CD4-positive, alpha-beta T cell treated with Interleukin-15 for 4 hours (primary cell): ENCODE measurements around the gene NR2C1.
A peak's percentile ranks its signal among the peaks of the same experiment; 100 is the strongest.

Source experiments
- DNase-seq: peaks from one replicate; pipeline ENCODE4 v3.0.0-alpha.2; 2020; ENCODE audit warnings: low spot score

NR2C1 gene

DNA sequence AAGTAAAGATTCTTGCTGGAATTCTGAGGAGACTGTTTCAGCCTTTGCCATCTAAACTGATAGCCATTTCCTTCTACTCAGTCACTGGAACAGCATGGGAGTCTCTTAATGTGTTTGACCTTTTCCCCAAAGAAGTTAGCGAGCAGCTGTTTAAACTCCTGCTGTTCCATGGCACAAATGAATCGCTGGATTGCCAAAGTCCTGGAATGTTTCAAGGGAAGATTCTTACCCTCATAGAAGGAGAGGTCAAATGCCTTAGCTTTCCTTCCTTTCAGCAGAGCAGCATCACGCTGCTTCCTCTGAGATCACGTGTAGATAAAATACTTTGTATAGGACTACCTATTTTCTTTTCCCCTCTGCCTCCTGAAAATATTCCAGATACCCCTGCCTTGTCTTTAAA is 10.5 kb upstream of the NR2C1 start:
- no peak for DNase-seq

GRCh38 chr12:95083471-95083870 is 10.1 kb upstream of the NR2C1 start:
- no peak for DNase-seq

DNA sequence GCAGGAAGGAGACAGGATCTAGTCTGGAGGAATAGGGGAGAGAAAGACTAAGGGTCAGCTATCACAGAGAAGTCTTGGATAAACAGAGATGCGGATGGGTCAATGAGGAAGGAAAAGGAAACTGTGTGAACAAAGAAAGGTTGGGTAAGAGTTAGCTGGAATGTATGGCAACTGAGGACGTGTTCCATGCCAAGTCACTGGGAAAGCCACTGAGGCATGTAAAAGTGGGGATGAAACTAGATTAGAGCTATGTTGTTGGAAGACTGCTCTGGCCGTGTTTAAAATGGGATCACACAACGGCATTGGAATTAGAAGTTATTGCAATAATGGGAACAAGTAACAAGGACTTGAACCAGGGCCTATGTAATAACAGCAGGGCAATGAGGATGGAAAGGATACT is 3.9 kb upstream of the NR2C1 start:
- DNase-seq: no peak

GRCh38 chr12:95074766-95075165 is 1.3 kb upstream of the NR2C1 start:
- DNase-seq: no peak

- DNase-seq: no peak
Observed at GRCh38 chr12:95073698-95074520, 491 bp upstream of the NR2C1 start.

DNA sequence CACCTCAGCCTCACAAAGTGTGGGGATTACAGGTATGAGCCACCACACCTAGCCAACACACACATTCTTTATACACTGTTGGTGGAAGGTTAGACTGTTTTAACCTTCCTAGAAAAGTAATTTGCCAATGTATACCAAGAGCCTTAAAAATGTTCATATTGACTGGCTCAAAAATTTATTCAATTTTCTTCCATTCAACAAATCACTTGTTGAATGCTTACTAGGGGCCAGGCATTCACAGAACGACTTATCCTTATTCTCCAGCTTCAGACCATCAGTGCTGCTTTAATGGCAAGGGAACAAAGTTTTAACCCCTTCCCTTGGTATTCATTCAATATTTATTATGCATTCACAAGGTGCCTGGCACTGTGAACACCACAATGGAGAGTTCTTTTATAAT is 3.0 kb downstream of the NR2C1 start:
- DNase-seq: no peak

- DNase-seq: no peak
Observed at GRCh38 chr12:95066091-95066855, 7.1 kb downstream of the NR2C1 start.

DNA sequence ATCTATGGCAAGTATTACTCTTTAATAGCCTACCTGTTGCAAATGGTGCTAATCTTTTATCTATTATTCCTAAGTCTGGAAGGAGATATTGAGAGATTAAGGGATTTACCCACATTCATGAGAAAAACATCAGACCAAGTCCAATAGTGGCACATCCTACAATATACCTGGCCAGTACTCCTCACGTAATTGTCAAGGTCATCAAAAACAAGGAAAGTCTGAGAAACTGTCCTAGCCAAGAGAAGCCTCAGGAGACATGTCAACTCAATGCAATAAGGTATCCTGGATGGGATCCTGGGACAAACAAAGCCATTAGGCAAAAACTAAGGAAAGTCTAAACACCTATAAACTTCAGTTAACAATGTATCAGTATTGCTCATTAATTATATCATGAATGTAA is 12.5 kb downstream of the NR2C1 start:
- DNase-seq: no peak

GRCh38 chr12:95059984-95060383 is 13.4 kb downstream of the NR2C1 start:
- no peak for DNase-seq

- no peak for DNase-seq
Observed at GRCh38 chr12:95057424-95057823, 16.0 kb downstream of the NR2C1 start.

DNA sequence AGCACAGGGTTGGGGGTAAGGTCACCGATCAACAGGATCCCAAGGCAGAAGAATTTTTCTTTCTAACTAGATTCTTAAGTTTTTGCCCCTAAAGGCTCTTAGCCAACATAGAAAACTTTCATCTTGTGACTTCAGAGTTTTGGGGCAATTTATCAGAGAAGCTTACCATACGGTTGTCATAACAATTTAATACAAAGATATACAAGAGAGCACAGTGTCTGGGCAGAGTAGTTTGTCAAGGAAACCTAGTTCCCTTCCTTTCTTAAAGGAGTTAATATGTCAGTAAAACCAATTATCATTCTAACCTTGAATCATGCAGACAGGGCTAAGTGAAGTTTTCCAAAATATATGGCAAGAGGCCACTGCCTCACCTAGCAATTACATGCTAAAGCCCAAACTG is 18.4 kb downstream of the NR2C1 start:
- no peak for DNase-seq

GRCh38 chr12:95054206-95054605 is 19.2 kb downstream of the NR2C1 start:
- DNase-seq: no peak

GRCh38 chr12:95051241-95051640 is 22.2 kb downstream of the NR2C1 start:
- no peak for DNase-seq

DNA sequence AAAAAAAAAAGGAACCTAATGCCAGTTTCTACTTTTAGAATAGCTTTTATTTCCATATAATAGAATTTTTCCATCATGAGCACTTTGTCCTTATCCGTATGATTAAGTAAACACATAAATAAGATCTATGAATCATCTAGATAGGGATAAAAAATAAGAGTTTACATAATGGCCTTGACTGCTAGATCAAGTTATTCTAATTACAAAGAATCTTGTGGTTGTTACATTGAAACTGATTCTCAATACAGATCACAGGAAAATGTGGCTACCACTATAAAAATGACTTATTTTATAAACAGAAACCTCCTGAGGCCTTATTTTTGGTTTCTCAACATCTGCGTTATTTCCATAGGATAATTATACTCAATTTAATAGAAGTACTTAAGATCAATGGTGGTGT is 35.5 kb downstream of the NR2C1 start:
- no peak for DNase-seq

DNA sequence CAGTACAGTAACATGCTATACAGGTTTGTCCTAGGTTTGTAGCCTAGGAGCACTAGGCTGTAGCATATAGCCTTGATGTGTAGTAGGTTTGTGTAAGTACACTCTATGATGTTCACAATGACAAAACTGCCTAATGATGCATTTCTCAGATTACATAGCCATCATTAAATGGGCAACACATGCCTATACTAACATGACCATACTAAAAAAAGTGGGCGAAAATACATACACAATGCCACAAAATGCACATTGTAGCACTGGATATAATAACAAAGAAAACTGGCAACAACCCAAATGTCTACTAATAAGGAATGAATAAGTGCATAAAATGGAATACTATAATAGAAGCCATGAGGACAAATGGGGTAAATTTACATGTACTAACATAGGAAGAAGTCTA is 38.7 kb downstream of the NR2C1 start:
- no peak for DNase-seq

DNA sequence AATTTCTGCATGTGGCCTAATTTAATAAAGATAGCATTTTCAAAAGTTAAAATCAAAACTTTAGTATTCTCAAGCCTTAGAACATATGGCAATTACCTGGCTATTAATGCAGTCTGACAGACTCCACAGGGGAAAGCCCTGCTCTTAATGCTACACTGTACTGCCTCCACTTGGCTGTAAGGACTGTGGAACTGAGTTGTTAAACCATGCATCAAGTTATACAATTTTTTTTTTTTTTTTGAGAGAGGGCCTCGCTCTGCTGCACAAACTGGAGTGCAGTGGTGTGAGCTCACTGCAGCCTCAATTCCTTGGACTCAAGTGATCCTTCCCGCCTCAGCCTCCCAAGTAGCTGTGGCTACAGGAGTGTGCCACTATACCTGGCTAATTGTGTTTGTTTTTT is 50.9 kb downstream of the NR2C1 start:
- no peak for DNase-seq

- no peak for DNase-seq
Observed at GRCh38 chr12:95017482-95017881, 55.9 kb downstream of the NR2C1 start.

DNA sequence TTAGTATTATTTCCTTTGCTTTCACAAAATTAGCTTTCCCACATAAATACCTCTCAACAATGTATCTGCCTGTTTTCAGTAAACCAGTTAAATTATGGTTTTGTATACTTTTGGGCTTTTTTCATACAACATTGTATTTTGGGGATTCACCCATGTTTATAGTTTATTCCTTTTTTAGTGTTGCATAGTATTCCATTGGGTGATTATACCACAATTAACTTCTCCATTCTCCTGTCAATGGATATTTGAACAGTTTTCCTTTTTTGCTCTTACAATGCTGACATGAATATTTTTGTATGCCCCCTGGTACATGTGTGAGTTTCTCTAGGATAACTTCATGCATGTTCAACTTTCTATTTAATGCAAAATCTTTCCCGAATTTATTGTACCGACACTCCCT is 57.3 kb downstream of the NR2C1 start:
- no peak for DNase-seq

GRCh38 chr12:95014554-95014953 is 58.9 kb downstream of the NR2C1 start:
- DNase-seq: no peak

GRCh38 chr12:95006206-95006605 is 67.2 kb downstream of the NR2C1 start:
- DNase-seq: no peak

DNA sequence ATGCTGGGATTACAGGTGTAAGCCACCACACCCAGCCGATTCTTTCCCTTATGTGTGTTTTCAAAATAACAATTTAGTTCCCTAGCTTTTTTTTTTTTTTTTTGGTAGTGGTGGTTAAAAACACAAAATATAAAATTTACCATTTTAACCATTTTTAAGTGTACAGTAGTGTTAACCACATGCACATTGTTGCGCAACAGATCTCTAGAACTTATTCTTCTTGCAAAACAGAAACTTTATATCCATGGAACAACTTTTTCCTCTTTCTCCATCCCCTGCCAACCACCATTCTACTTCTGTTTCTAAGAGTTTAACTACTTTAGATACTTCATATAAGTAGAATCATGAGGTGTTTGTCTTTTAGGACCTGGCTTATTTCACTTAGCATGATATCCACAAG is 68.8 kb downstream of the NR2C1 start:
- no peak for DNase-seq

- DNase-seq: no peak
Observed at GRCh38 chr12:95003921-95004272, 69.5 kb downstream of the NR2C1 start.

DNA sequence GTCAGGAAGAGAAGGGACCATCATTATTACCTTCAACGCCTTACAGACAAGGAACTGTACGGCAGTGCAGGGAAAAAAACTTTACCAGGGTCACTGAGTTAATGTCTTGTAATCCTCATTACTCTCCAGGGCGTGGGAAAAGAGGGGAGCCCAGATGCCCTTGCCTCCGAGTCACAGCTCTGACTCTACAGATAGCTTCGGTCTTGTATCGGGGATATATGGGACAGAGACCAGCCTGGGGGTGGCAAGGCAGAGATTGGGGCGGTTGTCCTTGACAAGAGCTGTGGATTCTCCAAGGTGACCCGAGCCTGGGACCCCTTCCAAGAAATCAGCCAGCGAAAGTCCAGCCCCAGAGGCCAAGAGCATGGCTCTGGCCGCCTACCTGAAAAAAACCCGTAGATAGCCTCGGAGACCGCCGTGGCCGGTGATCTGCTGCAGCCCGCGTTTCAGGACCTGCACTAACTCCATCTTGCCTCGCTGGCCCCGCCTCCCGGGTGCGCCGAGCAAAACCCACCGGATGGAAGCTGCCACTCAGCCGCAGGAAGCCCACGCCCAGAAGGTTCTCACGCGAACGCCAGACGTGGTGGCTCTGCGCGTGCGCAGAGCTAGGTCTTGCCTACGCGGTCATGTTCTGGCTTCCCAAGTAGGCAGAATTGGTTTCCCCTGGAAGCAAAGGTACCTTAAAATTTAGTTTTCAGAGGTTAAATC is 70.1 kb downstream of the NR2C1 start, which contains the start of gene NDUFA12:
NDUFA12 (minus strand) TSS at position 485 of the 708 bp plus-strand sequence; CDS start at position 468, 17 bp downstream.
- peak; percentile 95 for DNase-seq
